ENCODE data around the gene RAMACL.
"Not testable (repeated sequence)": the region's sequence is repeated elsewhere in the genome, so short reads cannot be mapped to it uniquely, and the experiment has no call there.

RAMACL gene

DNA sequence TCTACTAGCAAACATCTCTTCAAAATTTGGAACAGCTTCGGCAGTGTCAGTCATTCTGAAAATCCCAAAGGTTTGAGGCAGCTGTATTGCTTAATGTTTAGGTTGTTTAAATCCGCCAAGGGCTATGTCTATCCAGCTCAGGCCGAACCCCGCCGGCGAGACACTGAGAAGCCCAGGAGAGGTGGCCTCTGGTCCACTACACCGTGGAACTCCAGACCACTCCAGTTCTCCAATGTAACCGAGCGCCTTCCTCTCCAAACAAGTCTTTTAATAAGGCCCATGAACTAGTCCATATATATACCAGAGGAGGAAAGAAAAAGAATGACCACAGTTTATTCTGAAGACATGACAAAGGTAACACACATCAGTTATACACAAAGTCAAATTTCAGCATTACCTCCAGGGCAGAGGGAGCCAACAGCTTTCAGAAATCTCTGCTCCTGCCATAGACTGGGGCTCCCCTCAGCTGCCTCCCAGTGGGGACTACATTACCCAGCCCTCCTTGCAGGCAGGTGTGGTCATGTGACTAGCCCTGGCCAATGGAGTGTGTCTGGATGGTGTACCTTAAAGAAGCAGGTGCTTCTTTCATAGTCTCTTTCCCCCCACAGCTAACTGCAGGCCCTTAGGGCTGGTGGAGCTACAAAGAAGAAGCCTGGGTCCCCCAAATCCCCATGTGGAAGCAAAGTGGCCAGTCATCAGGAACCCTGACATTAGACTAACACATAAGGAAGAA lies at the start of gene RAMACL:
TSS of gene RAMACL (minus strand) at position 255 of the 733 bp plus-strand sequence. CDS start at position 54, 201 bp downstream.
- DNase-seq: no peak

DNA sequence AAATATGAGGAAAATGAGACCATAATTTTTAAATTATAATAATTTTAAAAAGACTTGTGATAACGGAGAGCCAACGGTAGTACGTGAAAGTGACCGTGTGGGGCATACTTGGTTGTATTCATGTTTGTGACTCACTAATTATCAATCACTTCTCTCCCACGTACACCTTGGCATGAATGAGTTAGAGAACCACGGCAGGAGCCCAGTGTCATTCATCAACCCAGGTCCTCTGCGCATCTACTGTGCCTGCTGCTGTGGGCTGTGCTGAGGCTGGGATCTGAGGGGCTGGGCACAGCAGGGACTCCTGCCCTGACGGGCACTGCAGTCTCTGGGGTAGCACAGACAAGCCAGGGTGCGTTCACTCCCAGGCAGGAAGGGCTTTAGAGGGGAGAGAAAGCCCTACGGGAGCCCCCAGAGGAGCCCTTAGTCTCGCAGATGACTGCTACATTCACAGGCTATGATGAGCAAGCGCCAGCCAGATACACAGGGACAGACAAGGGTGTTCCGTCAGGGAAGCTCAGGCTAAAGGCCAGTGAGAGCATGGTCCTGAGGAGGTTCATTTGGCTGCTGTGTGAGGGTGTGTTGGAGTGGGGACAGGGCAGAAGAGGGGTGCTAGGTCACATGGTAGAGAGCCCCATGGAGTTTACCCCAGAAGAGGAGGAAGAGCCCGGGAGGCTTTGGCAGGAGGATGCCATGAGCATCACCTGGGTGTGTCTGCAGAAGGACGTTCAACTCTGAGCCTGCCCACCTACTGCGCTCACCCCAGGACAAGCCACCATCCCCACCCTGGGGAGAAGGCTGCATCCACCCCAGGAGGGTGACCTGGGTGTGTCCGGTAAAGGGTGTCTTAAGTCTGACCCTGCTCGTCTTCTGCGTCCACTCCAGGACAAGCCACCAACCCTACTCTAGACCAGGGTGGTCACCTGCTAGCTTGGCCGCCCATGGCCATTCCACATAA lies 48.8 kb upstream of the RAMACL start:
- no peak for DNase-seq

DNA sequence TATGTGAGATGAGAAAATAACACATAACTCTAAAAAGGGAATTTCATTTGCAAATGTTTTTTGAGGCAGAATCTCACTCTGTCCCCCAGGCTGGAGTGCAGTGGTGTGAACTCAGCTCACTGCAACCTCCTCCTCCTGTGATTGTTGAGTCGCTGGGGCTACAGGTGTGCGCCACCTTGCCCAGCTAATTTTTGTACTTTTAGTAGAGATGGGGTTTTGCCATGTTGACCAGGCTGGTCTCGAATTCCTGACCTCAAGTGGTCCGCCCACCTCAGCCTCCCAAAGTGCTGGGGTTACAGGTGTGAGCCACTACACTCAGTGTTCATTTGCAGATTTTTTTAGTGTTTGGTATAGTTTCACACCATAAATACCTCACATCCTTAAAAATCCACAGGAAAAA lies 48.1 kb upstream of the RAMACL start:
- not testable (repeated sequence) for DNase-seq

GRCh38 chr6:166633732-166634535 lies 47.5 kb upstream of the RAMACL start:
- no peak for DNase-seq

DNA sequence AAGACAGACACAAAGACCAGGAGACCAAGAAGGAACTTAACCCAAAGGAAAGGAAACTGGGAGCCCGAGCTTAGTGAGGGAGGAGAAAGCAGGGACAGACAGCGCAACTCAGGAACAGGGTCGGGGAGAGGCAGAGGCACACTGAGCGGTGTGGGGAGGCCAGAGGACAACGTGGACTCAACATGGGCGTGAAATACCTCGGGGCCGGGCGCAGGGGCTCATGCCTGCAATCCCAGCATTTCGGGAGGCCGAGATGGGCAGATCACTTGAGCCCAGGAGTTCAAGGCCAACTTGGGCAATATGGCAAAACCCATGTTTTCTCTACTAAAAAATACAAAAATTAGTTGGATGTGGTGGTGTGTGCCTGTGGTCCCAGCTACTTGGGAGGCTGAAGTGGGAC lies 46.3 kb upstream of the RAMACL start:
- DNase-seq: no peak

DNA sequence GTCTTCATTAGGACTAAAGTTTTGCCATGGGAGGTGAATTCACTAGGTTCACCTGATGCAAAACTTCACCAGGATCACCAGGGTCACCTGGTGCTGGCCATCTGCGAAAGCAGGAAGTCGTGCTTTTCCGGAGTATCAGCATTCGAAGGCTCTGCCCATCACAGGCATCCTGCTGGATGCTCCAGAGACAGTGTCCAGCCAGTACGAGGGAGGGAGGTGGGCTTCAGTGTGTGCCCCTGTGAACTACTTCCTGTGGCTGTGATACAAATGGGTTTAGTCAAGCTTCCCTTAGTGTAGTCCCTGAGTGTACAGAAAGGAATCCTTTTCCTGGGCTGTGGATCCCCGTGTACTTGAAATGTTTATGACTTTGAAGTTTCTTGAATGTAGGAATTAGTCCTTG lies 44.0 kb upstream of the RAMACL start:
- DNase-seq: no peak

GRCh38 chr6:166629628-166630027 lies 43.1 kb upstream of the RAMACL start:
- no peak for DNase-seq

- peak; percentile 53 for DNase-seq
These were observed 41.7 kb upstream of the RAMACL start for GRCh38 chr6:166627875-166628801.

GRCh38 chr6:166627033-166627874 lies 40.8 kb upstream of the RAMACL start, which contains the start of gene RPS6KA2:
Gene RPS6KA2, minus strand, starts transcription at chr6:166627251. Its CDS starts 232 bp downstream, at chr6:166627019.
- DNase-seq: peak; percentile 100

DNA sequence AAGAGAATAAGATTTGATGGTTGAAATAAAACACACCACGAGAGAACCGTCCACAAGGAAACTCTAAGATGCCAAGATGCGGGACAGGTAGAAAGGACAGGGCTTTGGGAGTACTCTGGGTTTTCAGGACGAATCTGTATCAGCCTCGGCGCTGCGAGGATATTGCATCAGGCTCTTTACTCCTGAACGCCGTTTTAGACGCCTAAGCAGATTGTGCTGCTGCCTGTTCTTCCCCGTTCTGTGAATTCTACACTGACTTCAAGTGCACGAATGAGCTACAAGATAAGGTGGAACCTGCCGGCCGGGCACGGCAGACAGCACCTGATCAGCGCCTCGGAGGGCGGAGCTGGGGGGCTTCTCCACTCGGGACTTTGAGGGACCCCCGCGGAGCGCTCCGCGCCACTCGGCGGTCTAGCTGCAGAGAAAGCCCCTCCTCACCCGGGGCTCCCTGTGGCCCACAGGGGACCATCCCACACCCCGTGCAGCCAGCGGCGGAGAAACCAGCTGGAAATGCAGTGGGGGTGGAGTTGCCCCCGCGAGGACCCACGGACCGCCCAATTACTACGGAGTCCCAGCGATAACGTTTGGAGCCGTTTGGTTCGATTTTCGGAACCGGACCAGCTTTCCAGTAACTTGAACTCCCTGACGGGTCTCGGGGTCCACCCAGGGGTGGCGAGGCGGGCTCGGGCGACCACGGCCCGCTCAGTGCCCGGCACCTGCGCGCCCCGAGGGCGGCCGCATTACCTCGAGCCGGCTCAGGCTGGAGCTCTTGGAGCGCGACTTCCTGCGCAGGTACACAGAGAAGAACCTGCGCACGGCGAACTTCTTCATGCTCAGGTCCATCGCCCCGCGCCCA lies 39.9 kb upstream of the RAMACL start:
- peak; percentile 19 for DNase-seq

DNA sequence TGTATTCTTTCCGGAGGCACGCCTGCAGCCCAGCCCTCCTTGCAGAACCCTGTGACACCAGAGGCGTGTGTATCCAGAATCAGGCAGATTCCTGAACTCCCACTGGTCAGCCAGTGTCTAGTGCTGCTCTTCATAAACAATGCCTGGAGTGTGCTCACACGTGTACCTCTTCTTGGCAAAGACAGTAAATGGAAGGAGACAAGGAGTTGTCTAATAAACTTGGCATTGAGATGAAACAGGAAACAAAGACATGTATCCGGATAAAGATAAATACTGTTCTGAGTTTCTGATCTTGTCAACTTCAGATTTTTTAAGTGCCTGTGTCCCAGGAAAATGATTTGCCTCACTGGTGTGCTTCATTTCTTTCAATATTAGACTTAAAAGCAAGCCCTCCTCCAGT lies 38.9 kb upstream of the RAMACL start:
- no peak for DNase-seq

- no peak for DNase-seq
These were observed 37.8 kb upstream of the RAMACL start for GRCh38 chr6:166624275-166624674.

GRCh38 chr6:166623318-166623717 lies 36.8 kb upstream of the RAMACL start:
- DNase-seq: no peak

- DNase-seq: no peak
These were observed 34.6 kb upstream of the RAMACL start for GRCh38 chr6:166621114-166621540.

- DNase-seq: no peak
These were observed 34.1 kb upstream of the RAMACL start for GRCh38 chr6:166620478-166621113.

GRCh38 chr6:166619912-166620311 lies 33.4 kb upstream of the RAMACL start:
- no peak for DNase-seq

DNA sequence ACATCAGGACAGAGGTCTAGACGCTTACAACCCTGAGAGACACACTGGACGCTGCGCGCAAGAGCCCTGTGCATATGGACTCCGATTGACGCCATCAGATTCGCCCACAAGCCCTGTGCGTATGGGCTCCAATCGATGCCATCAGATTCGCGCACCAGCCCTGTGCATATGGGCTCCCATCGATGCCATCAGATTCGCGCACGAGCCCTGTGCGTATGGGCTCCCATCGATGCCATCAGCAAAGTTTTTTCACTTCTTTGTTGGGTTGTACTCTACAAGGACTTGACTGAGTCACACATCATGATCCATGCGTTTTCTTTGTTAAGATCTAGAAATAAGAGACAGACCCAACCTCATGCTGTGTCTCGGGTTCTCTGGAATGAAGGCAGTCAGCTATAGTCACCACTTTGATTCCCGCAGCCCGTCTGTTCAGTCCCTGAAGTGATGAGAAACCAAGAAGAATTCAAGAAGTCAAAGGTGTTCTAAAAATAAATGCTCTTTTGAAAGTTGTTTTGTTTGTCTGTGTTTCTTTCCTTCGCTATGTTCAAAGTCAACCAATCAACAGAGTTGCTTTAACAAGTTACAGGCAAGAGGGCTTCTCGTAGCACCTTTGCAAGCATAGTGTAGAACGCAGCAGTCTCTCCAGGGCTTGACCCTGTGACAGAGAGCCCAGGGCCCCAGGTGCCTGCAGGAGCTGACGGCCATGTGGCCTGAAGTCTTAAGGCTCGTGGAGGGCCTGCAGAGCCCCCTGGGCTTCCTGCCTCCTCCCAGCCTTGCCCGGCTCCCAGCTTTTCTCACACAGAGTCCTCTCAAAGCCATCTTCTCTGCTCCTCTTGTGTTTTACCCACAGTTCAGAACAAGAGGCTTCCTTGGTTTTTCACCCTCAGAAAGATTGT lies 32.6 kb upstream of the RAMACL start:
- no peak for DNase-seq

GRCh38 chr6:166618251-166618650 lies 31.8 kb upstream of the RAMACL start:
- no peak for DNase-seq

All from activated effector memory CD4-positive, alpha-beta T cell treated with Interleukin-2 at 50 U/mL for 16 hours (primary cell).